ENCODE results near the gene SLFN12L. TPM values are rescaled to one million over a fixed set of nuclear protein-coding genes. Genes with fewer than 3 reads are reported as not detected.

The SLFN12L gene
- total RNA-seq, 2 donors from 2014 or later = 59.0 to 73.6 TPM

DNA sequence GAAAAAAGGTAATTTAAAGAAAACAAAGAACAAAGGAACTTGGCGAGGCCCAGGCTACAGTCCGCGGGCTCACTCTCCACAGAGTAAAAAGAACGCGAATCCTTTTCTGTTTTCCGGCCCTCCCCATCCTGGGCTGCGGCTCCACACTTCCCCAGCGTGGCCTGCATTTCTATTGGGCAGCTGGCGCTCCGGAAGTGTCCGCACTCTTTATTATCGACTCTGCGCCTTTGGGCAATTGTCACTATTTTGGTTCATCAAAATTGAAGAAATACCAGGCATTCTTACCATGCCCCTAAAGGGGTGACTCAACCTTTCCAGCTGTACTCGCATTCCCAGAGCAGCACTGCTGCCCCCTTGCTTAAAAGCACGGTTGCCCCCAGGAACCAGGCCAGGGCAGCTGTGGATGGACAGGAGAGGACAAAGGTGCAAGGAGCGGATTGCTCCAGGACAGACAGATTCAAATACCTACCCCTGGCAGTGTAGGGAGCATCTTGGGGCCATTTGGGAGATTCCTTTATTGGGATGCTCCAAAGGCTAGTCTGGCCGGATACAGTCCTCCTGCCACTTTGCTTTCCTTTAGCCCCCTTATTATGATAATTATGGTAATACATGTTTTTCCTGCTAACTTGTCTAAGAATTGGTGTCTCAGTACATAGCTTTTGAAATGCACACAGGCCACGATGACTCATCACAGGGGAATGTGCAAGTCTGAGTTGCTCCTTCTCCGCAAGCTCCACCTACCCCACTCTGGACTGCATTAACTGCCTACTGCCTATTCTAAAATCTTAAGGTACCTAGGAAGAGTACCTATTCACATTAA, 104.2 kb downstream of the SLFN12L start:
- Mint-ChIP-seq H3K9me3 (no peaks in the 10 kb centered on the region), H3K36me3 (ENCODE audit: insufficient read depth in 2 of 2) (no peaks in the 10 kb centered on the region), H3K27ac (peak overlapping the region; percentile 91), H3K27me3 (ENCODE audit: low read depth) (no peaks in the 10 kb centered on the region), H3K4me3 (peak overlapping the region; percentile 93 to 95), H3K4me1 (ENCODE audit: low read depth) (peaks cover 41% of the 10 kb centered on the region)
- DNase-seq (peak; percentile 74 to 82), ATAC-seq (replicated peaks in 1 of 2) (peak; percentile 90 to 91)

DNA sequence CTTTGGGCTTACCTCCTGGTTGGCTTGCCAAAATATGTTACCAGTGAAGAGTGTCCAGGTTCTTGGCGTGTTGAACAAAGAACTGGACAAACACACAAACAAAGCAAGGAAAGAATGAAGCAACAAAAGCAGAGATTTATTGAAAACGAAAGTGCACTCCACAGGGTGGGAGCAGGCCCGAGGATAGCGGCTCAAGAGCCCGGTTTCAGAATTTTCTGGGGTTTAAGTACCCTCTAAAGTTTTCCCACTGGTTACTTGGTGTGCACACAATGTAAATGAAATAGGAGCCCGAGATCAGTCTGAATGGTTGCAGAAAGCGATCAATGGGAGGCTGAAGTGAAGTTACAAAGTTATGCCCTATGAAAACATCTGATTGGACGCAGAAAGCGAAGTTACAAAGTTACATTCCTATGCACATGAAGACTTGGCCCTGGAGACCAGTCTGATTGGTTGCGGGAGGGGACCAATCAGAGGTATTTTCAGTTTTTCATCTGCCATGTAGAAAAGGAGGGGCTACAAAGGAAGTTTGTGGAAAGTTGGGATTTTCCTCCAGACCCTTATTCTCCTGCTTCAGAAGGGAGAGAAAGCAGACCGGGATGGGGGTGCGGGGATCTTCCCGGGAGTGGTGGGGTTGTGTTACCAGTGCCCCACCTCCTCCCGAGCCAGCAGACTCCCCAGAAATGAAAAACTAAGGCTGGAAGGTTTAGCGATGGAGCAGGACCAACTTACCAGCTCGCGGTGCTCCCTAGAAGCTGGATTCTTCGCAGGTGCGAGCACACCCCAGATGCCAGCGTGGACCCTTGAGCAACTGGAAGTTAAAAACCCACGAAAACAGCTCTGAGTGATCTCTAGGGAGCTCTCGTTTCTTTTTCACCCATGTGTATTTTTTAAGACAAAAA, 105.1 kb downstream of the SLFN12L start, which contains the start of gene SLFN12:
Gene SLFN12, minus strand, starts transcription at position 325 of the 899 bp plus-strand sequence. CDS start 9,472 bp downstream, outside the sequence.
- peak within 1 kb of the TSS; percentile 91 for H3K27ac Mint-ChIP-seq
- peak within 1 kb of the TSS; percentile 93 to 95 for H3K4me3 Mint-ChIP-seq
- peak; percentile 30 to 57 for DNase-seq
- peak; percentile 77 to 81 for ATAC-seq (replicated peaks in 1 of 2)
- no peaks in the 10 kb centered on the region for H3K9me3 Mint-ChIP-seq
- H3K27me3 Mint-ChIP-seq (ENCODE audit: low read depth) = no peaks in the 10 kb centered on the region
- no peaks in the 10 kb centered on the region for H3K36me3 Mint-ChIP-seq (ENCODE audit: insufficient read depth in 2 of 2)
- peaks cover 48% of the 10 kb centered on the region for H3K4me1 Mint-ChIP-seq (ENCODE audit: low read depth)

DNA sequence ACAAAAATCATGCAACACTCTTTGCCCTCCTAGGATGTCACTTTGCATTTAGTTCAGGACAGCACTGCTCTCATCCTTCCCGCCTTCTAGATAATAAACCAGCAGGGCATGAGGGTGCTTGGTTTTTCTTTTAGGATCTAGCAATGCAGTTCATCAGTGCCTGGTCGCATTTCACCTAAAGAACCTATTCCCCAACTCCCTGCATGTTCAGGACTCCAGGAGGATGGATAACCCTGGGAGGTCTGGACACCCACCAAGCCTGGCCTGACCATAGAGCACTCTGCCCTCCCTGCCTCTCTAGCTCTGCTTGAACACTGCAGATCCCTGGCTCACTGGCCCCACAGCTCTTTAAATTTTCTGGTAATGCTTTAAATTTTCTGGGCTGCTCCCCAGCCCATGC, 107.8 kb downstream of the SLFN12L start:
- peaks cover 0 to 6% of the 10 kb centered on the region in 2 donors for H3K36me3 Mint-ChIP-seq (ENCODE audit: insufficient read depth in 2 of 2)
- ATAC-seq (replicated peaks in 1 of 2) (no peak), DNase-seq (no peak)
- H3K27ac Mint-ChIP-seq = no peak overlapping the region
- peaks cover 48% of the 10 kb centered on the region for H3K4me1 Mint-ChIP-seq (ENCODE audit: low read depth)
- H3K4me3 Mint-ChIP-seq = no peak overlapping the region
- H3K9me3 Mint-ChIP-seq = no peaks in the 10 kb centered on the region
- H3K27me3 Mint-ChIP-seq (ENCODE audit: low read depth) = no peaks in the 10 kb centered on the region

DNA sequence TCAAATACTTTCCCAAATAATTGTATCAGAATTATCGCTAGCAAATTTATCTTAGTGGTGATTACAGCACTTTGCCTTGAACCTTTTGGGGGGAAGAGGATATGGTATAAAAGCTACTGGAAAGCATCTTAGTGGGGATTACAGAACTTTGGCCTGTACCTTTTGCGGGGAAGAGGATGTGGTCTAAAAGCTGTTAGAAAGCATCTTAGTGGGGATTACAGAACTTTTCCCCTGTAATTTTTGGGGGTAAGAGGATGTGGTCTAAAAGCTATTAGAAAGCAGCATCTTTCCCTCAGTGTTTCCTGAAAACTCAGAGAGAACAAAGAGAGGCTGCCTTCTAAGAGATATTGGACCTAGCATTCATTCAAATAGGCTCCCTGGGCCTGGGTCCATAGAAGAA, 109.2 kb downstream of the SLFN12L start:
- no peak overlapping the region for H3K27ac Mint-ChIP-seq
- no peak overlapping the region for H3K4me3 Mint-ChIP-seq
- ATAC-seq (replicated peaks in 1 of 2) (no peak), DNase-seq (no peak)
- H3K27me3 Mint-ChIP-seq (ENCODE audit: low read depth) = no peaks in the 10 kb centered on the region
- H3K4me1 Mint-ChIP-seq (ENCODE audit: low read depth) = peaks cover 38% of the 10 kb centered on the region
- H3K36me3 Mint-ChIP-seq (ENCODE audit: insufficient read depth in 2 of 2) = peaks cover 0 to 6% of the 10 kb centered on the region in 2 donors
- H3K9me3 Mint-ChIP-seq = no peaks in the 10 kb centered on the region

DNA sequence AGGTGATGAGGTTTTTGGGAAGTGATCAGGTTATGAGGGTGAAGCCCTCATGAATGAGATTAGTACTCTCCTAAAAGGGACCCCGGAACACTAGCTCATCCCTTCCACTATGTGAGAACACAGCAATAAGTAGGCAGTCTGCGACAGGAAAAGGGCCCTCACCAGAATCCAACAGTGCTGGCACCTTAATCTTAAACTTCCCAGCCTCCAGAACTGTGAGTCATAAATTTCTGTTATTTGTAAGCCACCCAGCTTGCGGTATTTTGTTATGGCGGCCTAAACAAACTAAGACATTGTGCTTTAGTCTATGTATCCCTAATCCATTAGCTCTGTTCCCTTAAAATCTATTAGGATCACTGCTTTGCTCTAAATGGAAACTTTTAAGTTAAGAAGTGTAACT, 113.7 kb downstream of the SLFN12L start:
- Mint-ChIP-seq H3K27ac (peak overlapping the region; percentile 10), H3K4me3 (no peak overlapping the region), H3K4me1 (ENCODE audit: low read depth) (peaks cover 13% of the 10 kb centered on the region), H3K36me3 (ENCODE audit: insufficient read depth in 2 of 2) (peaks cover 0 to 6% of the 10 kb centered on the region in 2 donors), H3K27me3 (ENCODE audit: low read depth) (no peaks in the 10 kb centered on the region), H3K9me3 (no peaks in the 10 kb centered on the region)
- DNase-seq = no peak
- ATAC-seq (replicated peaks in 1 of 2) = no peak

Other genes starting within 250 kb of the SLFN12L start
- 10 to 100 TPM; 37.1 to 64.7 TPM for gene SLFN11, start 164.1 kb downstream of the SLFN12L start, total RNA-seq
- 1 to 10 TPM; 9.1 to 9.8 TPM for gene SLFN12, start 105.2 kb downstream of the SLFN12L start, total RNA-seq
- gene SLFN13, start 88.9 kb downstream of the SLFN12L start, total RNA-seq = 10 to 100 TPM; 45.8 to 57.3 TPM
- not detected for gene SLFN14, start 23.1 kb upstream of the SLFN12L start, total RNA-seq
- 1 to 10 TPM; 7.2 to 7.3 TPM for gene PEX12, start 40.9 kb upstream of the SLFN12L start, total RNA-seq
- gene AP2B1, start 49.6 kb upstream of the SLFN12L start, total RNA-seq = 100 to 1,000 TPM; 167 to 179 TPM
- 1 to 10 TPM in 1 of 2 donors, under 1 TPM in 1; 0.32 to 1.3 TPM for gene RASL10B, start 194.0 kb upstream of the SLFN12L start, total RNA-seq
- gene GAS2L2, start 215.6 kb upstream of the SLFN12L start, total RNA-seq = under 1 TPM; 0.09 to 0.17 TPM
- gene C17orf50, start 223.2 kb upstream of the SLFN12L start, total RNA-seq = not detected